ENCODE measurements around the gene BRD3OS.

GRCh38 chr9:133980864-133981588 is 44.3 kb upstream of the BRD3OS start:
- TF ChIP-seq CTCF (conservative IDR thresholded peaks at IDR 0.05 in 1 of 2, IDR thresholded peaks at IDR 0.05 in 1 of 2; ENCODE audit: low read depth in 1 of 2, low read length in 2 of 2) (no peak), EZH2 (IDR thresholded peaks at IDR 0.05; ENCODE audit: low read length, missing control alignments) (no peak)
